HepG2 (cell line): Measurements from ENCODE around the gene KDM1B. TPM values are rescaled to one million over a fixed set of nuclear protein-coding genes. Genes with fewer than 3 reads are reported as not detected.

Experiments used
- ATAC-seq: fragments of 200-7000 bp; cut with Tn5 transposase; 3 replicates; pipeline ENCODE4 v1.9.1; 2020; ENCODE audit warnings: mild to moderate bottlenecking, moderate library complexity
- BruUV-seq: library from RNA; stranded (reverse); fragments of 400-500 nt; replicated peaks from 2 replicates; lab custom pipeline; 2021; lab: Mats Ljungman, UMichigan
- CTCF ChIA-PET: fragments of 300-600 bp; formaldehyde crosslinking; extraction: SDS; loops from one replicate; lab custom pipeline; 2021; ENCODE audit warnings: low total read pairs, inconsistent platforms, low intra/inter-chr PET ratio; lab: Yijun Ruan, JAX
- POLR2A ChIA-PET: fragments of 350-600 bp; sonication (Branson Sonifier 250); formaldehyde crosslinking; loops from one replicate; lab custom pipeline; 2020; ENCODE audit warnings: antibody characterized with exemption, inconsistent platforms; lab: Yijun Ruan, JAX
- DNase-seq: peaks from one replicate; pipeline ENCODE4 v3.0.0-alpha.2; 2015; ENCODE audit warnings: low spot score
- FAIRE-seq: peaks from 3 replicates; lab custom pipeline; 2011; peaks lifted over from hg19 to GRCh38; lab: Jason Lieb, UNC
- H2AFZ ChIP-seq: one replicate; pipeline ENCODE4 v1.6.1; 2011; ENCODE audit warnings: low read length, inconsistent platforms
- H3K27ac ChIP-seq: fragments of 300-600 bp; 3 replicates; pipeline ENCODE4 v1.8.0; 2011; ENCODE audit warnings: mixed run types, mild to moderate bottlenecking, mixed read lengths, low read length, inconsistent platforms; ENCODE audit not compliant: insufficient read depth; ENCODE audit errors: extremely low read length
- H3K27me3 ChIP-seq, 2 experiments: fragments of 200-600 bp in 1 of 2; 2 replicates in 1 of 2; 3 replicates in 1 of 2; pipeline versions ENCODE4 v1.6.0 to v1.8.0; 2011; ENCODE audit warnings: low read length in 2 of 2, mild to moderate bottlenecking in 2 of 2, moderate library complexity in 2 of 2, inconsistent platforms in 1 of 2; ENCODE audit not compliant: insufficient read depth in 2 of 2, control insufficient read depth in 1 of 2
- H3K36me3 ChIP-seq, 2 experiments: fragments of 200-600 bp in 1 of 2; replicated peaks in 1 of 2; 2 replicates in 1 of 2; 3 replicates in 1 of 2; pipeline versions ENCODE4 v1.5.1 to v1.8.0; 2011; ENCODE audit warnings: low read length in 2 of 2, inconsistent platforms in 1 of 2; ENCODE audit not compliant: insufficient read depth in 2 of 2, control insufficient read depth in 1 of 2
- H3K4me1 ChIP-seq: 2 replicates; pipeline ENCODE4 v1.5.1; 2012; ENCODE audit warnings: low read length, inconsistent platforms; ENCODE audit not compliant: insufficient read depth
- H3K4me2 ChIP-seq: 2 replicates; pipeline ENCODE4 v1.6.0; 2011; ENCODE audit warnings: low read depth, low read length, inconsistent platforms
- H3K4me3 ChIP-seq, 3 experiments: fragments of 200-600 bp in 1 of 3; sonication (generic), shearing (Covaris generic) in 1 of 3; replicated peaks in 1 of 3; 2 replicates each; pipeline ENCODE4 v1.5.1; 2011 to 2016; ENCODE audit warnings: low read length in 3 of 3, inconsistent platforms in 2 of 3, low read depth in 2 of 3, mild to moderate bottlenecking in 2 of 3, control low read depth in 1 of 3, mixed read lengths in 1 of 3; ENCODE audit not compliant: insufficient read depth in 1 of 3
- H3K79me2 ChIP-seq: one replicate; pipeline ENCODE4 v1.6.1; 2011; ENCODE audit warnings: low read length, inconsistent platforms; ENCODE audit not compliant: insufficient read depth
- H3K9ac ChIP-seq: 2 replicates; pipeline ENCODE4 v1.6.0; 2011; ENCODE audit warnings: mild to moderate bottlenecking, low read depth, low read length, inconsistent platforms; ENCODE audit not compliant: insufficient read depth
- H3K9me3 ChIP-seq: 2 replicates; pipeline ENCODE4 v1.5.1; 2012; ENCODE audit warnings: mild to moderate bottlenecking, low read length
- H4K20me1 ChIP-seq: 2 replicates; pipeline ENCODE4 v1.6.0; 2011; ENCODE audit warnings: inconsistent platforms, mild to moderate bottlenecking, low read length, moderate library complexity; ENCODE audit not compliant: insufficient read depth
- CAMTA2 ChIP-seq: sonication (generic); formaldehyde crosslinking; IDR thresholded peaks from 2 replicates; pipeline ENCODE4 v1.4.0; 2020; ENCODE audit warnings: mild to moderate bottlenecking, missing genetic modification reagents, borderline replicate concordance
- CREM ChIP-seq, 2 experiments: sonication (generic) in 1 of 2; formaldehyde crosslinking in 1 of 2; IDR thresholded peaks; 2 replicates each; pipeline versions ENCODE4 v1.4.0 to v1.6.1; 2016 to 2020; ENCODE audit warnings: antibody characterized with exemption in 1 of 2, mild to moderate bottlenecking in 1 of 2, missing genetic modification reagents in 1 of 2
- DMAP1 ChIP-seq: IDR thresholded peaks from 2 replicates; pipeline ENCODE4 v1.6.1; 2016
- DNMT1 ChIP-seq: sonication (generic); formaldehyde crosslinking; IDR thresholded peaks from 2 replicates; pipeline ENCODE4 v1.5.1; 2020; ENCODE audit warnings: mild to moderate bottlenecking, missing genetic modification reagents
- ETV5 ChIP-seq: IDR thresholded peaks from 2 replicates; pipeline ENCODE4 v1.6.1; 2018; ENCODE audit warnings: missing biosample characterization, missing genetic modification reagents, inconsistent platforms, borderline replicate concordance
- GPN1 ChIP-seq: sonication (generic); formaldehyde crosslinking; IDR thresholded peaks from 2 replicates; pipeline ENCODE4 v1.5.1; 2020; ENCODE audit warnings: missing genetic modification reagents, borderline replicate concordance
- MED8 ChIP-seq: sonication (generic); formaldehyde crosslinking; IDR thresholded peaks from 2 replicates; pipeline ENCODE4 v1.8.1; 2023; ENCODE audit warnings: mild to moderate bottlenecking, missing genetic modification reagents; ENCODE audit not compliant: insufficient replicate concordance
- MIER3 ChIP-seq: IDR thresholded peaks from 2 replicates; pipeline ENCODE4 v1.6.1; 2016; ENCODE audit warnings: missing compliant biosample characterization, borderline replicate concordance
- MXD1 ChIP-seq: sonication (generic); formaldehyde crosslinking; IDR thresholded peaks from 2 replicates; pipeline ENCODE4 v1.4.0; 2020; ENCODE audit warnings: mild to moderate bottlenecking, missing genetic modification reagents
- PAWR ChIP-seq: sonication (generic); formaldehyde crosslinking; IDR thresholded peaks from 2 replicates; pipeline ENCODE4 v1.4.0; 2020; ENCODE audit warnings: missing genetic modification reagents, mild to moderate bottlenecking, borderline replicate concordance
- TFE3 ChIP-seq: IDR thresholded peaks from 2 replicates; pipeline ENCODE4 v1.6.1; 2016
- TIGD3 ChIP-seq: sonication (generic); formaldehyde crosslinking; IDR thresholded peaks from 2 replicates; pipeline ENCODE4 v1.5.1; 2020; ENCODE audit warnings: mild to moderate bottlenecking, missing genetic modification reagents, borderline replicate concordance
- ZNF260 ChIP-seq: sonication (generic); formaldehyde crosslinking; IDR thresholded peaks from 2 replicates; pipeline ENCODE4 v1.4.0; 2020; ENCODE audit warnings: missing genetic modification reagents, low read depth, mild to moderate bottlenecking, borderline replicate concordance
- ZNF451 ChIP-seq: sonication (generic); formaldehyde crosslinking; IDR thresholded peaks from 2 replicates; pipeline ENCODE4 v1.5.0; 2020; ENCODE audit warnings: mild to moderate bottlenecking, missing genetic modification reagents
- ZNF710 ChIP-seq: sonication (generic); formaldehyde crosslinking; IDR thresholded peaks from 2 replicates; pipeline ENCODE4 v1.5.0; 2020; ENCODE audit warnings: mild to moderate bottlenecking, missing genetic modification reagents, borderline replicate concordance
- whole genome bisulfite sequencing: methylation state at CpG from one replicate; pipeline ENCODE4 v1.1.6; 2017; ENCODE audit warnings: low lambda C conversion rate; 5-methylcytosine and 5-hydroxymethylcytosine counted together
- in situ Hi-C: cut with HindIII; loops from 2 replicates; pipeline ENCODE4 v1.10.0; 2017; ENCODE audit warnings: low pct_unique_long_range_greater_than_20kb; ENCODE audit not compliant: extremely low pct_ligation_motif_present
- intact Hi-C: fragments of 100-400 bp; cut with micrococcal nuclease; formaldehyde crosslinking; loops from one replicate; pipeline ENCODE4 v1.10.0; 2022; ENCODE audit not compliant: unreplicated experiment
- polyA plus RNA-seq, 8 experiments: library from polyadenylated mRNA; depleted of rRNA in 3 of 8; stranded (reverse) in 7 of 8; unstranded in 1 of 8; fragments of >200 nt; fragmentation: Illumina TruSeq in 4 of 8; extraction: Trizol in 4 of 8; gene quantifications; 2 replicates each; pipeline versions ENCODE4 v1.2.1 to v1.2.3, GENCODE V29; 2011 to 2016; ENCODE audit warnings: low read depth in 4 of 8, missing spikeins in 1 of 8, mixed read lengths in 1 of 8; ENCODE audit not compliant: insufficient read depth in 1 of 8
- total RNA-seq, 5 experiments: library from RNA; depleted of rRNA; stranded (reverse); fragments of >200 nt; fragmentation: Illumina TruSeq; extraction: Trizol; gene quantifications; 2 replicates each; pipeline ENCODE4 v1.2.3, GENCODE V29; 2016; ENCODE audit warnings: low read depth in 1 of 5
- TF ChIP-seq, protein P1 (sequence below): sonication (generic); formaldehyde crosslinking; conservative IDR thresholded peaks from 2 replicates; pipeline ENCODE4 v1.8.0; 2022; ENCODE audit warnings: missing genetic modification reagents
- TF ChIP-seq, protein P2 (sequence below): sonication (generic); formaldehyde crosslinking; IDR thresholded peaks from 2 replicates; pipeline ENCODE4 v1.8.0; 2022; ENCODE audit warnings: mild to moderate bottlenecking, missing genetic modification reagents, moderate library complexity

KDM1B gene
- total and polyA plus RNA-seq, 2 of the 13 experiments (the other 11 are each of a cell fraction or from before 2014, with no cell fraction given): 9.8 to 13.2 TPM

DNA sequence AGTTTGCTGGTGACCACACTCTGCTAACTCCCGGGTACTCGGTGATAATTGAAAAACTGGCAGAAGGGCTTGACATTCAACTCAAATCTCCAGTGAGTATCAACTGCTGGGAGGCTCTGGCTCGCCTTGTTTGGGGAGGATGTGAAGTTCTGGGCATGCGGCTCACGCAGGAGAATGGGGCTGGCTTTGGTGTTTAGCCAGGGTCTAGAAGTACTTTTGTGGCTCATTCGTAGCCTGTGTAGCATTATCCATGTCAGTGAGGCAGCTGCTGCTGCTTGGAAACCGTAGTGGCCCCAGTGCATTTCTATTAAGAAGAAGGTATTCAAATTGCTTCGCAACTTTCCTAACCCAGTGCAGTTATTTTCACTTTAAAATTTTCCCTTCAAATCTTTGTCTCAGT is 52.2 kb downstream of the KDM1B start:
- Histone ChIP-seq H3K27ac (no peak overlapping the region), H2AFZ (no peak overlapping the region), H3K79me2 (no peaks in the 10 kb centered on the region), H3K9ac (no peak overlapping the region)
- 95% methylated on average over 8 of the region's 8 CpGs for WGBS
- intact Hi-C loops: no loop called here
- DNase-seq: no peak
- POLR2A ChIA-PET: no interaction called here
- TF ChIP-seq PAWR (CRISPR knock-in tag) (no peak), CREM (IDR thresholded peaks at IDR 0.05) (no peak), CREM (CRISPR knock-in tag; IDR thresholded peaks at IDR 0.05) (no peak), GPN1 (no peak), ZNF260 (no peak), ZNF451 (CRISPR knock-in tag) (no peak), MED8 (CRISPR knock-in tag) (no peak), TIGD3 (CRISPR knock-in tag) (no peak), MXD1 (no peak), DMAP1 (CRISPR knock-in tag) (no peak), MIER3 (CRISPR knock-in tag) (no peak), ETV5 (no peak), DNMT1 (CRISPR knock-in tag) (no peak), CAMTA2 (CRISPR knock-in tag) (no peak), TFE3 (CRISPR knock-in tag) (no peak), ZNF710 (no peak)
- TF ChIP-seq, protein P1, sequence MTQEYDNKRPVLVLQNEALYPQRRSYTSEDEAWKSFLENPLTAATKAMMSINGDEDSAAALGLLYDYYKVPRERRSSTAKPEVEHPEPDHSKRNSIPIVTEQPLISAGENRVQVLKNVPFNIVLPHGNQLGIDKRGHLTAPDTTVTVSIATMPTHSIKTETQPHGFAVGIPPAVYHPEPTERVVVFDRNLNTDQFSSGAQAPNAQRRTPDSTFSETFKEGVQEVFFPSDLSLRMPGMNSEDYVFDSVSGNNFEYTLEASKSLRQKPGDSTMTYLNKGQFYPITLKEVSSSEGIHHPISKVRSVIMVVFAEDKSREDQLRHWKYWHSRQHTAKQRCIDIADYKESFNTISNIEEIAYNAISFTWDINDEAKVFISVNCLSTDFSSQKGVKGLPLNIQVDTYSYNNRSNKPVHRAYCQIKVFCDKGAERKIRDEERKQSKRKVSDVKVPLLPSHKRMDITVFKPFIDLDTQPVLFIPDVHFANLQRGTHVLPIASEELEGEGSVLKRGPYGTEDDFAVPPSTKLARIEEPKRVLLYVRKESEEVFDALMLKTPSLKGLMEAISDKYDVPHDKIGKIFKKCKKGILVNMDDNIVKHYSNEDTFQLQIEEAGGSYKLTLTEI (CRISPR knock-in tag): no peak
- TF ChIP-seq, protein P2, sequence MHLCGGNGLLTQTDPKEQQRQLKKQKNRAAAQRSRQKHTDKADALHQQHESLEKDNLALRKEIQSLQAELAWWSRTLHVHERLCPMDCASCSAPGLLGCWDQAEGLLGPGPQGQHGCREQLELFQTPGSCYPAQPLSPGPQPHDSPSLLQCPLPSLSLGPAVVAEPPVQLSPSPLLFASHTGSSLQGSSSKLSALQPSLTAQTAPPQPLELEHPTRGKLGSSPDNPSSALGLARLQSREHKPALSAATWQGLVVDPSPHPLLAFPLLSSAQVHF (CRISPR knock-in tag): no peak
- TF ChIP-seq, all 625 proteins: peak for 0
- no peak for FAIRE-seq
- Histone ChIP-seq H3K4me1 (peaks cover 17% of the 10 kb centered on the region), H3K4me2 (no peak overlapping the region), H3K36me3 (peaks cover 0 to 3% of the 10 kb centered on the region in 2 experiments; a peak in 2 of 5 replicates), H3K27me3 (no peaks in the 10 kb centered on the region), H3K4me3 (no peak overlapping the region), H4K20me1 (no peaks in the 10 kb centered on the region), H3K9me3 (no peaks in the 10 kb centered on the region)
- BruUV-seq: no TSS peak
- in situ Hi-C loops: no loop called here
- CTCF ChIA-PET: no interaction called here
- no peak for ATAC-seq
